Glutamatergic neuron (in vitro differentiated cells): ENCODE results near the gene PRH2. TPM values are rescaled to one million over a fixed set of nuclear protein-coding genes. Genes with fewer than 3 reads are reported as not detected.

ENCODE experiments used
- DNase-seq: peaks from one replicate; pipeline ENCODE4 v3.0.0; 2022
- H3K27ac Mint-ChIP-seq: one replicate; pipeline ENCODE4 v1.8.0; 2020; ENCODE audit warnings: mild to moderate bottlenecking, mixed read lengths, inconsistent platforms; ENCODE audit not compliant: unreplicated experiment
- H3K27me3 Mint-ChIP-seq: one replicate; pipeline ENCODE4 v1.8.0; 2020; ENCODE audit warnings: mild to moderate bottlenecking, moderate library complexity, mixed read lengths, inconsistent platforms; ENCODE audit not compliant: unreplicated experiment
- H3K36me3 Mint-ChIP-seq: one replicate; pipeline ENCODE4 v1.8.0; 2020; ENCODE audit warnings: mild to moderate bottlenecking, mixed read lengths, inconsistent platforms; ENCODE audit not compliant: unreplicated experiment
- H3K4me1 Mint-ChIP-seq: one replicate; pipeline ENCODE4 v1.8.0; 2020; ENCODE audit warnings: mild to moderate bottlenecking, low read depth, mixed read lengths, inconsistent platforms; ENCODE audit not compliant: unreplicated experiment
- H3K4me3 Mint-ChIP-seq: one replicate; pipeline ENCODE4 v1.8.0; 2020; ENCODE audit warnings: mild to moderate bottlenecking, mixed read lengths, inconsistent platforms; ENCODE audit not compliant: unreplicated experiment
- H3K9me3 Mint-ChIP-seq: one replicate; pipeline ENCODE4 v1.8.0; 2020; ENCODE audit warnings: mild to moderate bottlenecking, moderate library complexity, mixed read lengths, inconsistent platforms; ENCODE audit not compliant: unreplicated experiment
- CTCF ChIP-seq: fragments of 200-600 bp; sonication (generic); IDR thresholded peaks from one replicate; pipeline ENCODE4 v1.5.0; 2021; ENCODE audit not compliant: partially characterized antibody, unreplicated experiment
- total RNA-seq: library from RNA; stranded (reverse); fragmentation: NEBNext Ultra II Directional; extraction: Animal tissue kit (Norgen Biotek cat#: 25700); gene quantifications from one replicate; pipeline ENCODE4 v1.2.1, GENCODE V29; 2021; ENCODE audit not compliant: unreplicated experiment

Gene PRH2
- total RNA-seq, 1 donor from 2014 or later = not detected

GRCh38 chr12:10909462-10909861, 19.6 kb upstream of the PRH2 start, which contains the start of gene TAS2R13:
TSS of gene TAS2R13 (minus strand) at chr12:10909562. CDS start at chr12:10909298, 264 bp downstream.
- Mint-ChIP-seq H3K27ac (no peak within 1 kb of the TSS), H3K4me1 (no peaks in the 10 kb centered on the region), H3K9me3 (no peaks in the 10 kb centered on the region), H3K36me3 (peaks cover 5% of the 10 kb centered on the region), H3K27me3 (no peaks in the 10 kb centered on the region), H3K4me3 (no peak within 1 kb of the TSS)
- DNase-seq = no peak
- TF ChIP-seq CTCF = no peak

GRCh38 chr12:10910380-10910779, 18.7 kb upstream of the PRH2 start:
- H3K4me3 Mint-ChIP-seq = no peak overlapping the region
- no peaks in the 10 kb centered on the region for H3K36me3 Mint-ChIP-seq
- H3K27me3 Mint-ChIP-seq = no peaks in the 10 kb centered on the region
- no peaks in the 10 kb centered on the region for H3K4me1 Mint-ChIP-seq
- no peak for DNase-seq
- no peaks in the 10 kb centered on the region for H3K9me3 Mint-ChIP-seq
- no peak for TF ChIP-seq CTCF
- H3K27ac Mint-ChIP-seq = no peak overlapping the region

- Mint-ChIP-seq H3K9me3 (no peaks in the 10 kb centered on the region), H3K4me1 (no peaks in the 10 kb centered on the region), H3K36me3 (no peaks in the 10 kb centered on the region), H3K4me3 (no peak overlapping the region), H3K27me3 (peaks cover 2% of the 10 kb centered on the region), H3K27ac (no peak overlapping the region)
- TF ChIP-seq CTCF = no peak
- no peak for DNase-seq
Measured at GRCh38 chr12:10919809-10920208, 9.2 kb upstream of the PRH2 start.

- H3K4me1 Mint-ChIP-seq = no peaks in the 10 kb centered on the region
- H3K27me3 Mint-ChIP-seq = peaks cover 6% of the 10 kb centered on the region
- no peak for TF ChIP-seq CTCF
- no peak for DNase-seq
- no peak overlapping the region for H3K27ac Mint-ChIP-seq
- peaks cover 3% of the 10 kb centered on the region for H3K9me3 Mint-ChIP-seq
- H3K36me3 Mint-ChIP-seq = no peaks in the 10 kb centered on the region
- no peak overlapping the region for H3K4me3 Mint-ChIP-seq
Measured at GRCh38 chr12:10926269-10926668, 2.8 kb upstream of the PRH2 start.

- Mint-ChIP-seq H3K36me3 (no peaks in the 10 kb centered on the region), H3K27me3 (no peaks in the 10 kb centered on the region), H3K9me3 (no peaks in the 10 kb centered on the region), H3K4me3 (no peak overlapping the region), H3K4me1 (no peaks in the 10 kb centered on the region), H3K27ac (no peak overlapping the region)
- TF ChIP-seq CTCF = no peak
- no peak for DNase-seq
Measured at GRCh38 chr12:10936506-10936905, 7.5 kb downstream of the PRH2 start.
